SH-SY5Y (cell line): ENCODE measurements around the gene PEX12.

Experiments used
- GATA2 ChIP-seq: IDR thresholded peaks from 2 replicates; pipeline ENCODE4 v1.6.1; 2011; ENCODE audit warnings: mild to moderate bottlenecking, low read depth, low read length
- GATA3 ChIP-seq: IDR thresholded peaks from 2 replicates; pipeline ENCODE4 v1.6.1; 2011; ENCODE audit warnings: low read depth, mild to moderate bottlenecking, low read length, moderate library complexity

- TF ChIP-seq GATA2, result no peak
- TF ChIP-seq GATA3, result no peak
These were observed 48.5 kb downstream of the PEX12 start for GRCh38 chr17:35529866-35530265.
